H1 (cell line): ENCODE data around the gene EGR1. TPM values are rescaled to one million over a fixed set of nuclear protein-coding genes. Genes with fewer than 3 reads are reported as not detected.

Source experiments
- CTCF ChIA-PET: fragments of 300-600 bp; sonication (Branson Sonifier 250); formaldehyde crosslinking; loops from one replicate; lab custom pipeline; 2021; ENCODE audit not compliant: partially characterized antibody; lab: Charles Lee
- POLR2A ChIA-PET: fragments of 300-600 bp; sonication (Branson Sonifier 250); formaldehyde crosslinking; loops from one replicate; lab custom pipeline; 2021; ENCODE audit warnings: inconsistent platforms; ENCODE audit not compliant: partially characterized antibody; lab: Charles Lee
- DNase-seq, 2 experiments: peaks; one replicate each; pipeline versions ENCODE4 v3.0.0 to v3.0.0-alpha.2; 2010 to 2022; ENCODE audit warnings: low spot score in 2 of 2, low read depth in 1 of 2, mixed read lengths in 1 of 2
- FAIRE-seq: peaks from 2 replicates; lab custom pipeline; 2011; peaks lifted over from hg19 to GRCh38; lab: Jason Lieb, UNC
- H2AFZ ChIP-seq: 2 replicates; pipeline ENCODE4 v1.8.1; 2012; ENCODE audit warnings: low read length, inconsistent platforms
- H2AK5ac ChIP-seq: 2 replicates; pipeline ENCODE4 v1.6.1; 2013; ENCODE audit warnings: low read depth, low read length
- H2BK120ac ChIP-seq: replicated peaks from 2 replicates; pipeline ENCODE3; 2013; ENCODE audit warnings: low read depth, low read length, inconsistent platforms
- H2BK12ac ChIP-seq: 2 replicates; pipeline ENCODE4 v1.6.1; 2013; ENCODE audit warnings: low read depth, low read length
- H2BK15ac ChIP-seq: 2 replicates; pipeline ENCODE4 v1.6.1; 2013; ENCODE audit warnings: low read length
- H2BK20ac ChIP-seq: 2 replicates; pipeline ENCODE4 v1.6.1; 2013; ENCODE audit warnings: low read length
- H2BK5ac ChIP-seq: 2 replicates; pipeline ENCODE4 v1.6.1; 2013; ENCODE audit warnings: low read depth, low read length
- H3K14ac ChIP-seq: 2 replicates; pipeline ENCODE4 v1.6.1; 2013; ENCODE audit warnings: inconsistent platforms; ENCODE audit not compliant: insufficient read length
- H3K18ac ChIP-seq: 2 replicates; pipeline ENCODE4 v1.6.1; 2013; ENCODE audit warnings: low read length; ENCODE audit errors: extremely low read depth
- H3K23ac ChIP-seq: 2 replicates; pipeline ENCODE4 v1.6.1; 2013; ENCODE audit warnings: inconsistent platforms; ENCODE audit not compliant: insufficient read length
- H3K23me2 ChIP-seq: 2 replicates; pipeline ENCODE4 v1.6.1; 2013; ENCODE audit warnings: low read depth, low read length
- H3K27ac ChIP-seq: 2 replicates; pipeline ENCODE4 v1.6.1; 2011; ENCODE audit warnings: low read depth, low read length, inconsistent platforms
- H3K27me3 ChIP-seq, 4 experiments: replicated peaks in 1 of 4; 1 replicate in 1 of 4; 2 replicates in 3 of 4; pipeline versions ENCODE4 v1.6.1 to v1.8.1; 2011 to 2013; ENCODE audit warnings: low read length in 3 of 4, mild to moderate bottlenecking in 3 of 4, inconsistent platforms in 2 of 4, mixed read lengths in 2 of 4, moderate library complexity in 1 of 4; ENCODE audit not compliant: control insufficient read depth in 3 of 4, insufficient read depth in 3 of 4; ENCODE audit errors: extremely low read depth in 1 of 4
- H3K36me3 ChIP-seq, 4 experiments: 2 replicates each; pipeline versions ENCODE4 v1.6.1 to v1.8.1; 2011 to 2013; ENCODE audit warnings: mild to moderate bottlenecking in 4 of 4, low read length in 3 of 4, moderate library complexity in 2 of 4, control low read depth in 1 of 4, inconsistent platforms in 1 of 4; ENCODE audit not compliant: insufficient read depth in 4 of 4, control insufficient read depth in 2 of 4
- H3K4ac ChIP-seq: replicated peaks from 2 replicates; pipeline ENCODE3; 2013; ENCODE audit warnings: low read length, low read depth, mixed read lengths, inconsistent platforms; ENCODE audit not compliant: insufficient read length
- H3K4me1 ChIP-seq, 4 experiments: replicated peaks in 1 of 4; 1 replicate in 1 of 4; 2 replicates in 3 of 4; pipeline versions ENCODE4 v1.6.1 to v1.8.1; 2011 to 2013; ENCODE audit warnings: low read length in 3 of 4, inconsistent platforms in 2 of 4, mixed read lengths in 1 of 4; ENCODE audit not compliant: insufficient read depth in 4 of 4, control insufficient read depth in 3 of 4
- H3K4me2 ChIP-seq, 2 experiments: 2 replicates each; pipeline versions ENCODE4 v1.6.1 to v1.8.1; 2011 to 2013; ENCODE audit warnings: low read depth in 2 of 2, low read length in 2 of 2, control low read depth in 1 of 2, inconsistent platforms in 1 of 2, mild to moderate bottlenecking in 1 of 2; ENCODE audit not compliant: insufficient read depth in 1 of 2
- H3K4me3 ChIP-seq, 4 experiments: fragments of 200-600, 300-600 bp in 1 of 4; sonication (generic), shearing (Covaris generic), sonication (Bioruptor Twin) in 1 of 4; 2 replicates each; pipeline versions ENCODE4 v1.5.1 to v1.8.1; 2011 to 2016; ENCODE audit warnings: low read length in 4 of 4, low read depth in 3 of 4, control low read depth in 2 of 4, inconsistent platforms in 2 of 4, mild to moderate bottlenecking in 2 of 4, mixed read lengths in 1 of 4, moderate library complexity in 1 of 4; ENCODE audit not compliant: insufficient read depth in 2 of 4; ENCODE audit errors: extremely low read depth in 1 of 4
- H3K56ac ChIP-seq: replicated peaks from 2 replicates; pipeline ENCODE3; 2013; ENCODE audit warnings: low read depth, mild to moderate bottlenecking, mixed read lengths, low read length, inconsistent platforms; ENCODE audit not compliant: insufficient read length
- H3K79me1 ChIP-seq: 2 replicates; pipeline ENCODE4 v1.6.1; 2013; ENCODE audit warnings: low read depth, low read length, control low read depth
- H3K79me2 ChIP-seq, 2 experiments: 2 replicates each; pipeline versions ENCODE4 v1.6.1 to v1.8.1; 2012 to 2013; ENCODE audit warnings: low read length in 2 of 2, mild to moderate bottlenecking in 2 of 2, inconsistent platforms in 1 of 2; ENCODE audit not compliant: insufficient read depth in 2 of 2, control insufficient read depth in 1 of 2
- H3K9ac ChIP-seq, 4 experiments: replicated peaks in 1 of 4; 1 replicate in 1 of 4; 2 replicates in 3 of 4; pipeline versions ENCODE4 v1.6.1 to v1.8.1; 2011 to 2013; ENCODE audit warnings: low read depth in 3 of 4, low read length in 3 of 4, control low read depth in 2 of 4, mild to moderate bottlenecking in 2 of 4, moderate library complexity in 2 of 4, inconsistent platforms in 1 of 4; ENCODE audit errors: extremely low read depth in 1 of 4
- H3K9me3 ChIP-seq, 2 experiments: 2 replicates each; pipeline versions ENCODE4 v1.6.1 to v1.8.1; 2012 to 2013; ENCODE audit warnings: mild to moderate bottlenecking in 2 of 2, moderate library complexity in 2 of 2, control low read depth in 1 of 2, inconsistent platforms in 1 of 2, low read depth in 1 of 2, low read length in 1 of 2, mixed read lengths in 1 of 2; ENCODE audit not compliant: insufficient read depth in 2 of 2
- H4K20me1 ChIP-seq, 2 experiments: replicated peaks in 1 of 2; 2 replicates each; pipeline versions ENCODE3 to v1.8.1; 2011 to 2013; ENCODE audit warnings: inconsistent platforms in 2 of 2, low read length in 2 of 2, mild to moderate bottlenecking in 1 of 2; ENCODE audit not compliant: insufficient read depth in 2 of 2, control insufficient read depth in 1 of 2
- H4K5ac ChIP-seq: 2 replicates; pipeline ENCODE4 v1.6.1; 2013; ENCODE audit warnings: low read length, low read depth, mixed read lengths, inconsistent platforms; ENCODE audit not compliant: insufficient read length
- H4K8ac ChIP-seq: 2 replicates; pipeline ENCODE4 v1.8.0; 2013; ENCODE audit warnings: mild to moderate bottlenecking, moderate library complexity, low read length, inconsistent platforms; ENCODE audit not compliant: insufficient read depth; ENCODE audit errors: extremely low read depth
- H4K91ac ChIP-seq: replicated peaks from 2 replicates; pipeline ENCODE3; 2013; ENCODE audit warnings: low read length, mixed read lengths, inconsistent platforms; ENCODE audit not compliant: insufficient read length
- ATF2 ChIP-seq: IDR thresholded peaks from 2 replicates; pipeline ENCODE4 v1.6.1; 2012; ENCODE audit warnings: low read length, inconsistent platforms
- GTF2F1 ChIP-seq: IDR thresholded peaks from 2 replicates; pipeline ENCODE4 v1.6.1; 2012; ENCODE audit warnings: low read depth, low read length, improper control_type of control experiment, borderline replicate concordance
- NRF1 ChIP-seq: IDR thresholded peaks from 2 replicates; pipeline ENCODE4 v1.6.1; 2011; ENCODE audit warnings: mild to moderate bottlenecking, low read depth, low read length, improper control_type of control experiment
- RXRA ChIP-seq: IDR thresholded peaks from 2 replicates; pipeline ENCODE4 v1.6.1; 2011; ENCODE audit warnings: low read depth, mild to moderate bottlenecking, low read length, moderate library complexity; ENCODE audit not compliant: insufficient read depth
- SIX5 ChIP-seq: IDR thresholded peaks from 2 replicates; pipeline ENCODE4 v1.6.1; 2011; ENCODE audit warnings: mild to moderate bottlenecking, low read depth, low read length
- TAF1 ChIP-seq: IDR thresholded peaks from 2 replicates; pipeline ENCODE4 v1.6.1; 2011; ENCODE audit warnings: mild to moderate bottlenecking, low read depth, low read length
- WGBS, 2 experiments: shearing (Covaris generic) in 1 of 2; methylation state at CpG; one replicate each; pipeline versions ENCODE4 v1.1.6 to v1.1.7; 2013 to 2015; ENCODE audit warnings: low lambda C conversion rate in 2 of 2, mixed read lengths in 2 of 2, inconsistent platforms in 1 of 2, low coverage in 1 of 2, missing lambda C conversion rate in 1 of 2; ENCODE audit not compliant: insufficient replicate concordance in 2 of 2, insufficient coverage in 1 of 2, insufficient read length in 1 of 2; ENCODE audit errors: extremely low coverage in 1 of 2, missing lambda C conversion rate in 1 of 2; 5-methylcytosine and 5-hydroxymethylcytosine counted together
- polyA plus RNA-seq, 7 experiments: library from polyadenylated mRNA; depleted of rRNA in 3 of 7; stranded (reverse) in 5 of 7; unstranded in 2 of 7; fragments of >200 nt in 5 of 7; fragments of 200-250 nt in 2 of 7; gene quantifications; 1 replicate in 5 of 7; 2 replicates in 1 of 7; 4 replicates in 1 of 7; pipeline versions ENCODE4 v1.2.1 to v1.2.3, GENCODE V29; 2011 to 2013; ENCODE audit warnings: missing spikeins in 2 of 7, mixed read lengths in 2 of 7
- total RNA-seq: library from RNA; stranded (reverse); fragmentation: NEBNext Ultra II Directional; extraction: Animal tissue kit (Norgen Biotek cat#: 25700); gene quantifications from 2 replicates; pipeline ENCODE4 v1.2.1, GENCODE V29; 2021

EGR1 gene
- total and polyA plus RNA-seq, 2 of the 8 experiments (the other 6 are each of a cell fraction or from before 2014, with no cell fraction given) = 16.2 to 35.5 TPM

GRCh38 chr5:138459311-138459933 is 5.9 kb upstream of the EGR1 start:
- H3K9me3 ChIP-seq = no peaks in the 10 kb centered on the region
- ChIA-PET POLR2A (interaction anchor here (1.1 to 15.1 kb wide), 4 partner anchors 9 to 83 kb away, joined by 3 to 294 read pairs (median 12); partner anchors contain the start of gene ETF1), CTCF (interaction anchor here (0.5 to 24.9 kb wide), 4 partner anchors 9 to 562 kb away, joined by 3 to 532 read pairs (median 109); no protein-coding TSS in a partner anchor)
- H3K9ac ChIP-seq = no peak overlapping the region
- no peak overlapping the region for H2BK20ac ChIP-seq
- H4K5ac ChIP-seq = no peak overlapping the region
- no peak overlapping the region for H2BK15ac ChIP-seq
- no peak overlapping the region for H2BK5ac ChIP-seq
- H4K8ac ChIP-seq = no peak overlapping the region
- no peak overlapping the region for H3K23ac ChIP-seq
- no peak overlapping the region for H2BK12ac ChIP-seq
- H4K91ac ChIP-seq = no peak overlapping the region
- H2AK5ac ChIP-seq = no peak overlapping the region
- H3K4me2 ChIP-seq = no peak overlapping the region
- peaks cover 8% of the 10 kb centered on the region for H3K23me2 ChIP-seq
- peaks cover 1 to 14% (median 7%) of the 10 kb centered on the region in 4 experiments; a peak in 5 of 7 replicates for H3K4me1 ChIP-seq
- no peaks in the 10 kb centered on the region for H3K79me1 ChIP-seq
- no peak overlapping the region for H3K4ac ChIP-seq
- H3K56ac ChIP-seq = no peak overlapping the region
- no peak overlapping the region for H3K27ac ChIP-seq
- no peaks in the 10 kb centered on the region for H3K36me3 ChIP-seq
- no peak overlapping the region for H2BK120ac ChIP-seq
- no peaks in the 10 kb centered on the region for H3K27me3 ChIP-seq
- no peak overlapping the region for H2AFZ ChIP-seq
- DNase-seq (no peak), FAIRE-seq (no peak)
- WGBS, 2 experiments = 88% methylated on average over 11 of the region's 11 CpGs; no CpG with 5 or more reads in 1 of the 2 experiments
- no peak overlapping the region for H3K14ac ChIP-seq
- H3K79me2 ChIP-seq = no peaks in the 10 kb centered on the region
- H3K4me3 ChIP-seq = no peak overlapping the region
- H3K18ac ChIP-seq = no peak overlapping the region
- no peaks in the 10 kb centered on the region for H4K20me1 ChIP-seq
- no peak for TF ChIP-seq TAF1
- no peak for TF ChIP-seq GTF2F1
- TF ChIP-seq NRF1 = no peak
- no peak for TF ChIP-seq SIX5
- TF ChIP-seq RXRA = no peak
- TF ChIP-seq ATF2 = no peak
